Spleen (tissue), 7 donors: ENCODE results near the gene SYCP2L.

Experiments used
- CTCF ChIP-seq, 11 experiments: fragments of 200-600 bp in 7 of 11; fragments of 450-650 bp in 4 of 11; sonication (generic) in 4 of 11; IDR thresholded peaks in 8 of 11; conservative IDR thresholded peaks in 3 of 11; 1 replicate in 7 of 11; 2 replicates in 4 of 11; pipeline versions ENCODE4 v1.4.0 to v1.8.0; 2016 to 2021; ENCODE audit warnings: antibody characterized with exemption in 11 of 11, inconsistent platforms in 4 of 11, mild to moderate bottlenecking in 1 of 11
- POLR2A ChIP-seq, 3 donors: fragments of 450-650 bp; IDR thresholded peaks; one replicate each; pipeline ENCODE4 v1.5.1; 2017; ENCODE audit warnings: antibody characterized with exemption in 3 of 3, mild to moderate bottlenecking in 1 of 3
- donor health status: DM: no; HTN: no; CAD: no; lungs with moderate emphysema.
- donor health status: DM: no; HTN: no; CAD: no.
- donor health status: DM: no; HTN: no; CAD: no.

GRCh38 chr6:10949579-10950490, 63.0 kb downstream of the SYCP2L start:
- TF ChIP-seq POLR2A (IDR thresholded peaks at IDR 0.05) (no peak), CTCF (IDR thresholded peaks at IDR 0.05 in 8 of 11, conservative IDR thresholded peaks at IDR 0.05 in 3 of 11) (no peak)
